T-helper 1 cell (primary cell): ENCODE measurements around the gene DICER1.

Experiments used
- DNase-seq, 5 donors: peaks; one replicate each; pipeline ENCODE4 v3.0.0-alpha.2; 2012 to 2020

DICER1 gene

GRCh38 chr14:95056476-95056875 lies 100.9 kb downstream of the DICER1 start:
- no peak for DNase-seq

- no peak for DNase-seq
Measured at GRCh38 chr14:95055318-95055717, 102.0 kb downstream of the DICER1 start.

GRCh38 chr14:95054346-95055280 lies 102.7 kb downstream of the DICER1 start:
- no peak for DNase-seq

DNA sequence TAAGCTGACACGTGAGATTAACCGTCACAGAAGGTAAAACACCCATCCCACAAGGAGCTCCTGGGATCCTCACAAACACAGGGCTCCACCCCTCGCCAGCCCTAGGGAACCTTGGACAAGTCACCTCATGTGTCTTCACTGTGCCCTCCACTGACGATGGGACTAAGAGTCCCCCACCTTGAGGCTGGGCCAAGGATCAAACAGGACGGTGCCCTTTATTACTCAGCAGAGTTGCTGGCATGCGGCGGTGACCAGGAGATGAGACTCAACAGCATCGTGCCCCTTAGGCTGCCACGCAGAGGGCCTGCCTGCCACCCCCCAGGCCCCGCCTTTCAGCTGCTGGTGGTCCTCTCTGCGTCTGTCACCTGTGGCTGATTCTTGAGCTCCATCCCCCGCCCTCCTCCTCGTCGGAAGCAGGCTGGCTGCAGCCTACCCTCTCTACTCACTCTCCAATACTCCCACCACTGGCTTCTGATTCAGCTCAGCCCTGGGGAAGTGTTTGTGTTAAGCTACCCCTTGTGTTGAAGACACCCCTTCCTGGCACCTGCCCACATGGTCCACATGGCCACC lies 105.2 kb downstream of the DICER1 start:
- no peak for DNase-seq

DNA sequence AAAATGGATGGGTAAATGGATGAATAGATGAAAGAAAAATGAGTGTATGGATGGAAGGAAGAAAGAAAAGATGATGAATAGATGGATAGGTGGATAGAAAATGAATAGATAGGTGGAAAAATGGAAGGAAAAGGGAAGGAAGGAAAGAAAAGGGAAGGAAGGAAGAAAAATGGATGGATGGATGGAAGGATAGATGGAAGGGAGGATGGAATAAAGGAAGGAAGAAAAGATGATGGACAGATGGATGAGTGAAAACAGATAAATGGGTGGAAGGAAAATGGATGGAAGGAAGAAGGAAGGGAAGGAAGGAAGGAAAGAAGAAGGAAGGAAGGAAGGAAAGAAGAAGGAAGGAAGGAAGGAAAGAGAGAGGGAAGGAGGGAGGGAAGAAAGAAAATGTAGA lies 107.4 kb downstream of the DICER1 start:
- no peak for DNase-seq

GRCh38 chr14:95048771-95049312 lies 108.5 kb downstream of the DICER1 start:
- DNase-seq: no peak

GRCh38 chr14:95047754-95048153 lies 109.6 kb downstream of the DICER1 start:
- DNase-seq: no peak

- no peak for DNase-seq
Measured at GRCh38 chr14:95046711-95047681, 110.3 kb downstream of the DICER1 start.

- DNase-seq: no peak
Measured at GRCh38 chr14:95045836-95046430, 111.4 kb downstream of the DICER1 start.

- no peak for DNase-seq
Measured at GRCh38 chr14:95045106-95045701, 112.1 kb downstream of the DICER1 start.

GRCh38 chr14:95044463-95045105 lies 112.7 kb downstream of the DICER1 start:
- DNase-seq: no peak

GRCh38 chr14:95043732-95044462 lies 113.4 kb downstream of the DICER1 start:
- DNase-seq: no peak

GRCh38 chr14:95043314-95043713 lies 114.0 kb downstream of the DICER1 start:
- no peak for DNase-seq

DNA sequence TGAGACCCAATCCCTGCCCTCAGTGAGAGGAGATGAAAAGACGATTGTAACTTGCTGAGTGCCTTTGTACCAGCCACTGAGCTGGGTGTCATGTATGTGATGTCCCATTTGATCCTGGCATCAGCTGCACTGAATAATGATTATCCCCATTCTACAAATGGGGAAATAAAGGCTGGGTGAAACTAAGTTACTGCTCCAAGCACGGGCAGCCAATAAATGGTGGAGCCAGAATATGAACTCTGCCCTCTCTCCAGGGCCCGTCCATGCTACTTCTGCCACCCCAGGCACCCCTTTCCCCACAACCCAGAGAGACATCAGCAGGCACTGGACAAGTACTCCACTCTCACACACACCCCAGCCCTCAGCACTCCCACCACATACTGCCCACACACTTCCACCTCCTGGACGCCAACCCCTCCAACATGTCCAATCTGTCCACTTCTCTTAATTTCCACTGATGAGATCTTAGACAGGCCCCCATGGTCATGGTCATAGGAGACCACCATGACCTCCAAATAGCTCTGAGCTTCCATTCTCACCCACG lies 115.8 kb downstream of the DICER1 start:
- DNase-seq: no peak

GRCh38 chr14:95040708-95041476 lies 116.4 kb downstream of the DICER1 start:
- DNase-seq: no peak

DNA sequence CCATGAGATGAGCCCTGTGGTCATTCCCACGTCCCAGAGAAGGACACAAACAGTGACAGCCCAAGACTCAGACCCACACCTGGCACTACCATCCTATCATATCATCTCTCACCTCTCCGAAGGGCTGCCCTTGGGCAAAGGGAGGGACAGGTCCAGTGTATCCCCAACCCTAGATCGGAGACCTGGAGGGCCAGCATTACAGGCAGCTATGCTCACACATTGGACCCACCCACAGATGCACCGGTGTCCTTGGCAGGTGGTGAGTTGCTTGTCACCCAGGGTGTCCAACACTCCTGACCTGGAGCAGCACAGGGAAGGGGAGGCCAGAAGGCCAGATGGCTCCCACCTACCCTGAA lies 117.4 kb downstream of the DICER1 start:
- no peak for DNase-seq

DNA sequence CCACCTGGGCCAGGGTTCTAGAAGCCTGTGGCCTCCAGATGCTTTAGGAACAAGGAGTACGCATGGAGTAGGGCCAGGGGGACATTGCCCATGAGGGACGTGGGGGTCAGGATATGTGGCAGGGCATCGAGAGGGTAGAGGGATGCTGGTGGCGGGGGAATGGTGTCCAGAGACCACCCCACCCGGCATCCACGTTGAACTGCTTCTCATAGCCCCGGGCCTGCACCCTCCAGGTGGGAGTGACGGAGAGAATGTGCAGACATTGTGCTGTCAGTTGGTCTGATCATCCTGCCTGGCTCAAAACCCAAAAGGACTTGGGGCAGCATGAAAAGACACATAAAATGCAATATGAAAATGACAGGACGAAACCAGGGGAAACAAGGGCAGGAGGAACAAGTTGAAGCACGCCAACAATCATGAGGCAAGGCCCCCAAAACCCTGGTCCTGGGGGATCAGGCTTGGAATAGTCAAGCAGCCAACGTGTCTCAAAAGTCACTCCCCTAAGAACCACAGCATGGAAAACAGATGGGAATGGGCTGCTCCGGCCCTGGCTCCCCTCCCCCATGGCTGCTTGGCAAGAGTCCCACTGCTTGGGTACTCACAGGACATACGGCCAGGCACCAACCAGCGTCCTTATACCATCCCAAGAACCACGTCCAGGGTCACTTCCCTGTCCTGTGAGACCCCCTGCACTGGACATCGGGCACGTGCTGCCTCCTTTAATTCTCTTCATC lies 117.9 kb downstream of the DICER1 start:
- DNase-seq: no peak

- DNase-seq: no peak
Measured at GRCh38 chr14:95038521-95039250, 118.6 kb downstream of the DICER1 start.
